Measurements from ENCODE around the gene MED14.

Gene MED14

GRCh38 chrX:40729598-40730584 is 5.5 kb downstream of the MED14 start:
- DNase-seq = no peak

- no peak for DNase-seq
Measured at GRCh38 chrX:40727581-40728252, 7.6 kb downstream of the MED14 start.

GRCh38 chrX:40727093-40727492 is 8.2 kb downstream of the MED14 start:
- DNase-seq = no peak

- no peak for DNase-seq
Measured at GRCh38 chrX:40722930-40723329, 12.4 kb downstream of the MED14 start.

- no peak for DNase-seq
Measured at GRCh38 chrX:40721489-40722106, 13.7 kb downstream of the MED14 start.

GRCh38 chrX:40720792-40721191 is 14.6 kb downstream of the MED14 start:
- no peak for DNase-seq

GRCh38 chrX:40720339-40720738 is 15.0 kb downstream of the MED14 start:
- no peak for DNase-seq

GRCh38 chrX:40719731-40720130 is 15.6 kb downstream of the MED14 start:
- no peak for DNase-seq

- DNase-seq = no peak
Measured at GRCh38 chrX:40719218-40719617, 16.1 kb downstream of the MED14 start.

- DNase-seq = no peak
Measured at GRCh38 chrX:40709395-40709794, 25.9 kb downstream of the MED14 start.

GRCh38 chrX:40705658-40706312 is 29.6 kb downstream of the MED14 start:
- no peak for DNase-seq

- no peak for DNase-seq
Measured at GRCh38 chrX:40700640-40701342, 34.6 kb downstream of the MED14 start.

GRCh38 chrX:40698851-40699250 is 36.5 kb downstream of the MED14 start:
- no peak for DNase-seq

GRCh38 chrX:40694802-40695201 is 40.5 kb downstream of the MED14 start:
- DNase-seq = no peak

GRCh38 chrX:40688929-40689328 is 46.4 kb downstream of the MED14 start:
- DNase-seq = no peak

GRCh38 chrX:40687169-40687568 is 48.2 kb downstream of the MED14 start:
- DNase-seq = no peak

- no peak for DNase-seq
Measured at GRCh38 chrX:40685362-40685918, 49.9 kb downstream of the MED14 start.

GRCh38 chrX:40684092-40684491 is 51.2 kb downstream of the MED14 start:
- DNase-seq = no peak

GRCh38 chrX:40683245-40683644 is 52.1 kb downstream of the MED14 start:
- no peak for DNase-seq

- no peak for DNase-seq
Measured at GRCh38 chrX:40671126-40671525, 64.2 kb downstream of the MED14 start.

GRCh38 chrX:40663880-40664630 is 71.3 kb downstream of the MED14 start:
- no peak for DNase-seq

All from activated naive CD4-positive, alpha-beta T cell treated with Interleukin-2 at 50 U/mL for 16 hours (primary cell).